ENCODE data around the gene CDK2AP2.
A peak's percentile ranks its signal among the peaks of the same experiment; 100 is the strongest.
"Not testable (repeated sequence)": the region's sequence is repeated elsewhere in the genome, so short reads cannot be mapped to it uniquely, and the experiment has no call there.

Gene CDK2AP2

DNA sequence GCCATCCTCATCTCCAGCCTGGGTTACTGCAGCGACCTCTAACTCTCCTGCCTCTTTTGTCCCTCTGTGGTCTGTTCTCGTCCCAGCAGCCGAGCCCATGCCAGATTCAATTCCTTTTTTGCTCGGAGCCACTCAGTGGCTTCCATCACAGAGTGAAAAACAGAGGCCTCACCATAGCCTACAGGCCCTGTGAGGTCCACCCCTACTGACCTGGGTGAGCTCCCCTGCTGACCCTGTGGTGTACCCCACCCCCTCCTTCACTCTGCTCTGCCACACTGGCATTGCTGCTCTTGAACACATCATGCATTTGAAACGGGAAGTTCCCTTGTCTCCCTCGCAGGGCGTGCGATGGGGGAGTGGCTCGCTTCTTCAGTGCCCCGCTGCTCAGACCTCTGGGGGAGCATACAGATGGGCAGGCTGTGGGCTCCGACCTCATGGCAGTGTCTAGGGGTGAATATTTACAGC, 23.1 kb downstream of the CDK2AP2 start:
- DNase-seq (ENCODE audit: insufficient read length, low spot score) (no peak), FAIRE-seq (no peak)
- TF ChIP-seq SPI1 (IDR thresholded peaks at IDR 0.05; ENCODE audit: low read depth, low read length) (peak; percentile 72), POU2F2 (IDR thresholded peaks at IDR 0.05; ENCODE audit: low read depth, low read length) (peak; percentile 61; the same call in 1 of the 2 replicates), PAX5 (IDR thresholded peaks at IDR 0.05; ENCODE audit: insufficient read depth, low read length, severe bottlenecking) (no peak), POLR2AphosphoS5 (IDR thresholded peaks at IDR 0.05; ENCODE audit: low read depth, low read length) (peak; percentile 56), POLR2A (IDR thresholded peaks at IDR 0.05; ENCODE audit: low read depth, low read length) (peak; percentile 49; the same call in 1 of the 2 replicates)

- FAIRE-seq (peak; percentile 92), DNase-seq (ENCODE audit: insufficient read length, low spot score) (no peak)
- peak; percentile 67 for TF ChIP-seq POLR2A (IDR thresholded peaks at IDR 0.05; ENCODE audit: low read depth, low read length)
- no peak; the same call in 1 of the 2 replicates for TF ChIP-seq POU2F2 (IDR thresholded peaks at IDR 0.05; ENCODE audit: low read depth, low read length)
- TF ChIP-seq PAX5 (IDR thresholded peaks at IDR 0.05; ENCODE audit: insufficient read depth, low read length, severe bottlenecking): no peak
- TF ChIP-seq POLR2AphosphoS5 (IDR thresholded peaks at IDR 0.05; ENCODE audit: low read depth, low read length): peak; percentile 66
- peak; percentile 38; the same call in 1 of the 2 replicates for TF ChIP-seq TAF1 (IDR thresholded peaks at IDR 0.05; ENCODE audit: low read depth, low read length)
- no peak for TF ChIP-seq SPI1 (IDR thresholded peaks at IDR 0.05; ENCODE audit: low read depth, low read length)
Observed at GRCh38 chr11:67483831-67484665, 23.9 kb downstream of the CDK2AP2 start.

- DNase-seq (ENCODE audit: insufficient read length, low spot score): peak; percentile 92
- peak; percentile 98 for FAIRE-seq
- TF ChIP-seq POLR2A (IDR thresholded peaks at IDR 0.05; ENCODE audit: low read depth, low read length): peak; percentile 49; the same call in 1 of the 2 replicates
- TF ChIP-seq TAF1 (IDR thresholded peaks at IDR 0.05; ENCODE audit: low read depth, low read length): peak; percentile 81; the same call in 1 of the 2 replicates
- no peak for TF ChIP-seq POU2F2 (IDR thresholded peaks at IDR 0.05; ENCODE audit: low read depth, low read length)
- no peak for TF ChIP-seq SPI1 (IDR thresholded peaks at IDR 0.05; ENCODE audit: low read depth, low read length)
Observed at GRCh38 chr11:67482827-67483798, 24.8 kb downstream of the CDK2AP2 start, which contains the start of gene AIP. Gene AIP, plus strand, starts transcription at chr11:67483026. Its CDS starts 133 bp downstream, at chr11:67483159.

- TF ChIP-seq TAF1 (IDR thresholded peaks at IDR 0.05; ENCODE audit: low read depth, low read length): no peak
- TF ChIP-seq SPI1 (IDR thresholded peaks at IDR 0.05; ENCODE audit: low read depth, low read length): peak; percentile 63; the same call in 1 of the 2 replicates
- no peak for TF ChIP-seq POLR2AphosphoS5 (IDR thresholded peaks at IDR 0.05; ENCODE audit: low read depth, low read length)
- TF ChIP-seq POU2F2 (IDR thresholded peaks at IDR 0.05; ENCODE audit: low read depth, low read length): no peak
- no peak for TF ChIP-seq PAX5 (IDR thresholded peaks at IDR 0.05; ENCODE audit: insufficient read depth, low read length, severe bottlenecking)
- TF ChIP-seq POLR2A (IDR thresholded peaks at IDR 0.05; ENCODE audit: low read depth, low read length): no peak
- FAIRE-seq (no peak), DNase-seq (ENCODE audit: insufficient read length, low spot score) (no peak)
Observed at GRCh38 chr11:67482275-67482826, 25.6 kb downstream of the CDK2AP2 start.

DNA sequence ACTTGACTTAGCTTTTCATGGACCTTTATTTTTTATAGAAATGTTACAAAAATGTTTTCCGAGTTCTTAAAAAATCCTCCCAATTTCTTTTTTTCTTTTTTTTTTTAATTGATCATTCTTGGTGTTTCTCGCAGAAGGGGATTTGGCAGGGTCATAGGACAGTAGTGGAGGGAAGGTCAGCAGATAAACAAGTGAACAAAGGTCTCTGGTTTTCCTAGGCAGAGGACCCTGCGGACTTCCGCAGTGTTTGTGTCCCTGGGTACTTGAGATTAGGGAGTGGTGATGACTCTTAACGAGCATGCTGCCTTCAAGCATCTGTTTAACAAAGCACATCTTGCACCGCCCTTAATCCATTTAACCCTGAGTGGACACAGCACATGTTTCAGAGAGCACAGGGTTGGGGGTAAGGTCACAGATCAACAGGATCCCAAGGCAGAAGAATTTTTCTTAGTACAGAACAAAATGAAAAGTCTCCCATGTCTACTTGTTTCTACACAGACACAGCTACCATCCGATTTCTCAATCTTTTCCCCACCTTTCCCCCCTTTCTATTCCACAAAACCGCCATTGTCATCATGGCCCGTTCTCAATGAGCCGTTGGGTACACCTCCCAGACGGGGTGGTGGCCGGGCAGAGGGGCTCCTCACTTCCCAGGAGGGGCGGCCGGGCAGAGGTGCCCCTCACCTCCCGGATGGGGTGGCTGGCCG, 30.5 kb downstream of the CDK2AP2 start:
- not testable (repeated sequence) for FAIRE-seq; DNase-seq (ENCODE audit: insufficient read length, low spot score)

DNA sequence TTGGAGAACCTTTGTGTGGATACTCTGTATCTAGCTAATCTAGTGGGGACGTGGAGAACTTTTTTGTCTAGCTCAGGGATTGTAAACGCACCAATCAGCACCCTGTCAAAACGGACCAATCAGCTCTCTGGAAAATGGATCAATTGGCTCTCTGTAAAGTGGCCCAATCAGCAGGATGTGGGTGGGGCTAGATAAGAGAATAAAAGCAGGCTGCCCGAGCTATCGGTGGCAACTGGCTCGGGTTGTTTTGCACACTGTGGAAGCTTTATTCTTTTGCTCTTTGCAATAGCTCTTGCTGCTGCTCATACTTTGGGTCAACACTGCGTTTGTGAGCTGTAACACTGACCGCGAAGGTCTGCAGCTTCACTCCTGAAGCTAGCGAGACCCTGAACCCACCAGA, 31.3 kb downstream of the CDK2AP2 start:
- FAIRE-seq; DNase-seq (ENCODE audit: insufficient read length, low spot score): not testable (repeated sequence)

- TF ChIP-seq SPI1 (IDR thresholded peaks at IDR 0.05; ENCODE audit: low read depth, low read length) (no peak), TAF1 (IDR thresholded peaks at IDR 0.05; ENCODE audit: low read depth, low read length) (no peak), POLR2A (IDR thresholded peaks at IDR 0.05; ENCODE audit: low read depth, low read length) (no peak), POLR2AphosphoS5 (IDR thresholded peaks at IDR 0.05; ENCODE audit: low read depth, low read length) (no peak), POU2F2 (IDR thresholded peaks at IDR 0.05; ENCODE audit: low read depth, low read length) (no peak), PAX5 (IDR thresholded peaks at IDR 0.05; ENCODE audit: insufficient read depth, low read length, severe bottlenecking) (no peak)
- FAIRE-seq: no peak
Observed at GRCh38 chr11:67472882-67473281, 35.1 kb downstream of the CDK2AP2 start.

GRCh38 chr11:67470337-67471002, 37.5 kb downstream of the CDK2AP2 start:
- FAIRE-seq: peak; percentile 66
- TF ChIP-seq POLR2A (IDR thresholded peaks at IDR 0.05; ENCODE audit: low read depth, low read length): no peak
- TF ChIP-seq SPI1 (IDR thresholded peaks at IDR 0.05; ENCODE audit: low read depth, low read length): peak; percentile 72
- DNase-seq (ENCODE audit: insufficient read length, low spot score): no peak

More at GRCh38 chr11:67472882-67473281, 35.1 kb downstream of the CDK2AP2 start:
- no peak for DNase-seq (ENCODE audit: insufficient read length, low spot score)

DNA sequence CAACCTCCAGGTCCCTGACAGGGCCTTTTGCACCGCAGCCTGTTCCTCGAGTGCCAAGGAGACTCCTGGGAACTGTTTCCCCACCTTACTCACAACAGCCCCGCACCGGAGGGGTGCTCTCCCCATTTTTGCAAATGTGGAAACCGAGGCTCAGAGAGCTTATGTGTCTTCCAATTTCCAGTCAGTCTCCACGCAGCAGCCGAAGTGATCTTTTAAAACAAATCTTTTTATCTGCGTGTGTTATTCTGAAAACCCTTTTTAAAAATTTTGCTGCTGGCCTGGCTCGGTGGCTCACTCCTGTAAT, 38.5 kb downstream of the CDK2AP2 start:
- DNase-seq (ENCODE audit: insufficient read length, low spot score): no peak
- FAIRE-seq: no peak
- TF ChIP-seq PAX5 (IDR thresholded peaks at IDR 0.05; ENCODE audit: insufficient read depth, low read length, severe bottlenecking) (no peak), TAF1 (IDR thresholded peaks at IDR 0.05; ENCODE audit: low read depth, low read length) (no peak), POLR2AphosphoS5 (IDR thresholded peaks at IDR 0.05; ENCODE audit: low read depth, low read length) (no peak), POU2F2 (IDR thresholded peaks at IDR 0.05; ENCODE audit: low read depth, low read length) (no peak), POLR2A (IDR thresholded peaks at IDR 0.05; ENCODE audit: low read depth, low read length) (no peak), SPI1 (IDR thresholded peaks at IDR 0.05; ENCODE audit: low read depth, low read length) (no peak)
